SU-DHL-6 (cell line): ENCODE data around the gene PIEZO1.

Experiments
- EZH2phosphoT487 ChIP-seq: fragments of 200-600 bp; sonication (generic), shearing (Covaris generic); conservative IDR thresholded peaks from 2 replicates; pipeline ENCODE4 v1.6.1; 2018; ENCODE audit warnings: mild to moderate bottlenecking, antibody characterized with exemption, low read length, moderate library complexity, mixed read lengths
- TF ChIP-seq, protein P1 (sequence below): fragments of 200-600 bp; sonication (generic); IDR thresholded peaks from one replicate; pipeline ENCODE4 v1.5.1; 2017; ENCODE audit warnings: antibody characterized with exemption, mild to moderate bottlenecking, low read length, moderate library complexity; ENCODE audit not compliant: insufficient read depth, poor library complexity, severe bottlenecking

DNA sequence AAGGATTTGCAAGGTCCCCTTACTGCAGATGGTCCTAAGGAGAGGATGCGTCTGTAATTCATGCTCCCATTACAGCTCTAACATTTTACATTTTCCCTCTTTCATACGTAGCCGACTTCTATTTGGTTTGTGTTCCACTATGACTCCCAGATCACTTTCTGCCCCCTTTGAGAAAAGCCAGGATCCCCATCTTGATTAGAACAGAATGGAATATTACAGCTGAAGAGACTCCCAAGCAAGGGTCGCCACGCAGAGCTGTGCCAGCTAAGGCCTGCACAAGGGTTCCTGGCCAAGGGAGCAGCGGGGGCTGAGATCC is 15.2 kb upstream of the PIEZO1 start:
- TF ChIP-seq, protein P1, sequence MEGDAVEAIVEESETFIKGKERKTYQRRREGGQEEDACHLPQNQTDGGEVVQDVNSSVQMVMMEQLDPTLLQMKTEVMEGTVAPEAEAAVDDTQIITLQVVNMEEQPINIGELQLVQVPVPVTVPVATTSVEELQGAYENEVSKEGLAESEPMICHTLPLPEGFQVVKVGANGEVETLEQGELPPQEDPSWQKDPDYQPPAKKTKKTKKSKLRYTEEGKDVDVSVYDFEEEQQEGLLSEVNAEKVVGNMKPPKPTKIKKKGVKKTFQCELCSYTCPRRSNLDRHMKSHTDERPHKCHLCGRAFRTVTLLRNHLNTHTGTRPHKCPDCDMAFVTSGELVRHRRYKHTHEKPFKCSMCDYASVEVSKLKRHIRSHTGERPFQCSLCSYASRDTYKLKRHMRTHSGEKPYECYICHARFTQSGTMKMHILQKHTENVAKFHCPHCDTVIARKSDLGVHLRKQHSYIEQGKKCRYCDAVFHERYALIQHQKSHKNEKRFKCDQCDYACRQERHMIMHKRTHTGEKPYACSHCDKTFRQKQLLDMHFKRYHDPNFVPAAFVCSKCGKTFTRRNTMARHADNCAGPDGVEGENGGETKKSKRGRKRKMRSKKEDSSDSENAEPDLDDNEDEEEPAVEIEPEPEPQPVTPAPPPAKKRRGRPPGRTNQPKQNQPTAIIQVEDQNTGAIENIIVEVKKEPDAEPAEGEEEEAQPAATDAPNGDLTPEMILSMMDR, result no peak
- TF ChIP-seq EZH2phosphoT487, result no peak
